K562 (cell line): ENCODE results near the gene REX1BD. TPM values are rescaled to one million over a fixed set of nuclear protein-coding genes. Genes with fewer than 3 reads are reported as not detected.

Source experiments
- ATAC-seq: fragments of 200-7000 bp; cut with Tn5 transposase; 3 replicates; pipeline ENCODE4 v1.9.1; 2020; ENCODE audit warnings: moderate library complexity
- BruUV-seq: library from RNA; stranded (reverse); fragments of 400-500 nt; replicated peaks from 2 replicates; lab custom pipeline; 2021; lab: Mats Ljungman, UMichigan
- CTCF ChIA-PET: fragments of 300-600 bp; formaldehyde crosslinking; extraction: SDS; loops from one replicate; lab custom pipeline; 2021; ENCODE audit warnings: low intra/inter-chr PET ratio; lab: Yijun Ruan, JAX
- POLR2A ChIA-PET: fragments of 300-600, 350-650 bp; sonication (Branson Sonifier 250); formaldehyde crosslinking; extraction: SDS; loops from one replicate; lab custom pipeline; 2021; ENCODE audit warnings: antibody characterized with exemption, inconsistent platforms; lab: Yijun Ruan, JAX
- DNase-seq, 4 experiments: peaks; one replicate each; pipeline versions ENCODE4 v3.0.0 to v3.0.0-alpha.2; 2011 to 2018; ENCODE audit warnings: low spot score in 3 of 4, mixed read lengths in 3 of 4; ENCODE audit errors: extremely low read depth in 1 of 4
- FAIRE-seq: peaks from 2 replicates; lab custom pipeline; 2011; peaks lifted over from hg19 to GRCh38; lab: Jason Lieb, UNC
- H2AFZ ChIP-seq: 2 replicates; pipeline ENCODE4 v1.6.0; 2011; ENCODE audit warnings: low read depth, low read length, control low read depth, inconsistent platforms
- H3K27ac ChIP-seq: fragments of 200-600 bp; 3 replicates; pipeline ENCODE4 v1.8.0; 2011; ENCODE audit warnings: low read depth, mild to moderate bottlenecking, control low read depth, inconsistent platforms, low read length, moderate library complexity, mixed read lengths; ENCODE audit errors: extremely low read depth
- H3K27me3 ChIP-seq, 2 experiments: fragments of 300-600 bp in 1 of 2; 2 replicates in 1 of 2; 3 replicates in 1 of 2; pipeline versions ENCODE4 v1.6.0 to v1.8.0; 2011; ENCODE audit warnings: inconsistent platforms in 2 of 2, low read length in 2 of 2, mild to moderate bottlenecking in 1 of 2, mixed read lengths in 1 of 2, moderate library complexity in 1 of 2; ENCODE audit not compliant: control insufficient read depth in 2 of 2, insufficient read depth in 2 of 2
- H3K36me3 ChIP-seq: fragments of 300-600 bp; 3 replicates; pipeline ENCODE4 v1.8.0; 2011; ENCODE audit warnings: mild to moderate bottlenecking, low read length, inconsistent platforms; ENCODE audit not compliant: control insufficient read depth, insufficient read depth
- H3K4me1 ChIP-seq, 2 experiments: fragments of 200-600 bp in 1 of 2; replicated peaks in 1 of 2; 2 replicates in 1 of 2; 3 replicates in 1 of 2; pipeline versions ENCODE4 v1.5.1 to v1.8.0; 2011; ENCODE audit warnings: inconsistent platforms in 2 of 2, low read length in 2 of 2, mild to moderate bottlenecking in 1 of 2, mixed read lengths in 1 of 2, moderate library complexity in 1 of 2; ENCODE audit not compliant: control insufficient read depth in 2 of 2, insufficient read depth in 2 of 2
- H3K4me2 ChIP-seq: 2 replicates; pipeline ENCODE4 v1.6.1; 2011; ENCODE audit warnings: low read length, control low read depth, inconsistent platforms, mixed read lengths; ENCODE audit not compliant: insufficient read depth
- H3K4me3 ChIP-seq: fragments of 200-600 bp; sonication (generic), shearing (Covaris generic); 2 replicates; pipeline ENCODE4 v1.5.1; 2016; ENCODE audit warnings: control low read depth, inconsistent platforms
- H3K79me2 ChIP-seq: fragments of 200-600 bp; 3 replicates; pipeline ENCODE4 v1.8.0; 2011; ENCODE audit warnings: low read length, inconsistent platforms; ENCODE audit not compliant: control insufficient read depth, insufficient read depth
- H3K9ac ChIP-seq, 2 experiments: 2 replicates each; pipeline versions ENCODE4 v1.6.0 to v1.6.1; 2011; ENCODE audit warnings: low read depth in 2 of 2, low read length in 2 of 2, control low read depth in 1 of 2, inconsistent platforms in 1 of 2, mild to moderate bottlenecking in 1 of 2, mixed read lengths in 1 of 2; ENCODE audit not compliant: insufficient read depth in 1 of 2
- H3K9me1 ChIP-seq: one replicate; pipeline ENCODE4 v1.6.0; 2011; ENCODE audit warnings: inconsistent platforms, mild to moderate bottlenecking, low read length, moderate library complexity; ENCODE audit not compliant: control insufficient read depth, insufficient read depth
- H3K9me3 ChIP-seq: replicated peaks from 2 replicates; pipeline ENCODE4 v1.5.1; 2011; ENCODE audit warnings: low read depth, low read length, inconsistent platforms; ENCODE audit not compliant: control insufficient read depth, insufficient read depth
- H4K20me1 ChIP-seq: replicated peaks from 2 replicates; pipeline ENCODE4 v1.6.1; 2011; ENCODE audit warnings: low read length, inconsistent platforms, mixed read lengths; ENCODE audit not compliant: control insufficient read depth, insufficient read depth
- DPF2 ChIP-seq: fragments of 450-650 bp; IDR thresholded peaks from 2 replicates; pipeline ENCODE4 v1.6.1; 2016
- EGR1 ChIP-seq: fragments of 450-650 bp; conservative IDR thresholded peaks from 2 replicates; pipeline ENCODE4 v1.6.1; 2017; ENCODE audit warnings: mild to moderate bottlenecking
- GABPB1 ChIP-seq: sonication (generic); formaldehyde crosslinking; IDR thresholded peaks from 2 replicates; pipeline ENCODE4 v1.8.0; 2022; ENCODE audit warnings: mild to moderate bottlenecking, missing genetic modification reagents
- HNRNPLL ChIP-seq: fragments of 200-400 bp; formaldehyde crosslinking; IDR thresholded peaks from 2 replicates; pipeline ENCODE4 v1.6.1; 2017; ENCODE audit warnings: low read length, low read depth, mild to moderate bottlenecking; ENCODE audit not compliant: poor library complexity, severe bottlenecking
- VEZF1 ChIP-seq: fragments of 200-800 bp; sonication (Bioruptor generic); IDR thresholded peaks from 2 replicates; pipeline ENCODE4 v1.6.1; 2017; ENCODE audit warnings: missing genetic modification characterization, missing compliant biosample characterization
- WGBS: fragments of 100-300 bp; shearing (Covaris generic); methylation state at CpG from one replicate; pipeline ENCODE4 v1.1.6; 2016; ENCODE audit warnings: low coverage, mixed read lengths; ENCODE audit not compliant: insufficient coverage; ENCODE audit errors: missing lambda C conversion rate; 5-methylcytosine and 5-hydroxymethylcytosine counted together
- in situ Hi-C: fragments of 300-500 bp; cut with MboI; formaldehyde crosslinking; loops from 4 replicates; pipeline ENCODE4 v1.15.0; 2018; ENCODE audit warnings: inconsistent platforms, mixed read lengths
- intact Hi-C: fragments of 100-400 bp; cut with micrococcal nuclease; formaldehyde crosslinking; loops from 2 replicates; pipeline ENCODE4 v1.14.2; 2022
- polyA plus RNA-seq, 8 experiments: library from polyadenylated mRNA; depleted of rRNA in 4 of 8; stranded (reverse) in 5 of 8; unstranded in 3 of 8; fragments of >200 nt; fragmentation: Nextera tagmentation in 2 of 8; fragmentation: Illumina TruSeq in 1 of 8; extraction: Ambion mirVana in 2 of 8; extraction: Trizol in 1 of 8; gene quantifications; 2 replicates each; pipeline versions ENCODE4 v1.2.1 to v1.2.3, GENCODE V29; 2011 to 2014; ENCODE audit warnings: inconsistent platforms in 1 of 8, missing spikeins in 1 of 8
- total RNA-seq, 7 experiments: library from RNA; depleted of rRNA in 6 of 7; stranded (reverse); fragments of >200 nt in 6 of 7; fragmentation: Illumina TruSeq in 2 of 7; extraction: Trizol in 2 of 7; gene quantifications; 2 replicates each; pipeline versions ENCODE4 v1.2.1 to v1.2.3, GENCODE V29; 2011 to 2021; ENCODE audit warnings: low replicate concordance in 1 of 7
- TF ChIP-seq, protein P1 (sequence below): sonication (generic); formaldehyde crosslinking; IDR thresholded peaks from 2 replicates; pipeline ENCODE4 v1.8.0; 2023; ENCODE audit warnings: mild to moderate bottlenecking, missing genetic modification reagents

REX1BD gene
- total and polyA plus RNA-seq, 9 of the 15 experiments (the other 6 are each of a cell fraction or from before 2014, with no cell fraction given), result 1.9 to 136 (median 13.8) TPM

DNA sequence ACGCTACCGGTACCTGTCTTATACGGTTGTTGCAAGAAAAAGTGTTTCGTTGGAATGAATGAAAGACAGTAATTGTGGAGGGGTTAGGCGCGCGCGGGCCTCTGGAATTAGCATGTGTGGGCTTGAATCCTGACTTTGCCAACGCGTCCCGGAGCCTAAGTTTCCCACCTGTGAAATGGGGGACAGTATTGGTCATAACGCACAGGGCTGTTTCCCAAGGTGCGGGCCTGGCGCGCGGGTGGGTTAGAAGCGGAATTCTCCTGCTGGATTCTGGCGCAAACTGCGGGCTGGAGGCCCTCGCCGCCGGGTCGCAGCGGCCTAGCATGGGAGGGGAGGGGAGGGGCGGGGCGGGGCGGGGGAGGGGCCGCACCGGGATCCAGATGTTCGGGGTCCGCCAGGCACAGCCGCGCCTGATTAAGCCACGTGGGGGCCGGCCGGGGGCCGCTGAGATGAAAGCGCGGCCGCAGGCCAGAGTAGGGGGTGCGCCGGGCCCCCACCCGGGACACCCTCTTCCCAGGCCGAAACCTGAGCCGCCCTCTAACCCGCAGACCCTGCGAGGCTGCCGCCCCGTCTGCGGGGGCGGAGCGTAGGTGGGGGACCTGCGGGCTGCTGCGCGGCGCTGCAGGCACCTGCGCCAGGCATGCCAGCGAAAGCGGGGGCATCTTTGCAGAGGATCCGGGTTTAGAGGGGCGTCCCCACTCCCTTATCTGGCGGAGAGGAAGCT lies 22.9 kb downstream of the REX1BD start:
- peaks cover 53 to 78% of the 10 kb centered on the region in 2 experiments for H3K27me3 ChIP-seq
- H2AFZ ChIP-seq, result no peak overlapping the region
- ChIA-PET POLR2A (interaction anchor here (1.0 to 1.2 kb wide), 2 partner anchors 20 to 308 kb away, joined by 3 read pairs; partner anchors contain the start of genes COPE and DDX49), CTCF (no interaction called here)
- peak; percentile 54 for ATAC-seq
- FAIRE-seq, result no peak
- TF ChIP-seq EGR1 (peak; percentile 91), HNRNPLL (peak; percentile 13), DPF2 (no peak), GABPB1 (CRISPR knock-in tag) (no peak), VEZF1 (CRISPR knock-in tag) (peak; percentile 19; the same call in 1 of the 2 replicates)
- TF ChIP-seq, protein P1, sequence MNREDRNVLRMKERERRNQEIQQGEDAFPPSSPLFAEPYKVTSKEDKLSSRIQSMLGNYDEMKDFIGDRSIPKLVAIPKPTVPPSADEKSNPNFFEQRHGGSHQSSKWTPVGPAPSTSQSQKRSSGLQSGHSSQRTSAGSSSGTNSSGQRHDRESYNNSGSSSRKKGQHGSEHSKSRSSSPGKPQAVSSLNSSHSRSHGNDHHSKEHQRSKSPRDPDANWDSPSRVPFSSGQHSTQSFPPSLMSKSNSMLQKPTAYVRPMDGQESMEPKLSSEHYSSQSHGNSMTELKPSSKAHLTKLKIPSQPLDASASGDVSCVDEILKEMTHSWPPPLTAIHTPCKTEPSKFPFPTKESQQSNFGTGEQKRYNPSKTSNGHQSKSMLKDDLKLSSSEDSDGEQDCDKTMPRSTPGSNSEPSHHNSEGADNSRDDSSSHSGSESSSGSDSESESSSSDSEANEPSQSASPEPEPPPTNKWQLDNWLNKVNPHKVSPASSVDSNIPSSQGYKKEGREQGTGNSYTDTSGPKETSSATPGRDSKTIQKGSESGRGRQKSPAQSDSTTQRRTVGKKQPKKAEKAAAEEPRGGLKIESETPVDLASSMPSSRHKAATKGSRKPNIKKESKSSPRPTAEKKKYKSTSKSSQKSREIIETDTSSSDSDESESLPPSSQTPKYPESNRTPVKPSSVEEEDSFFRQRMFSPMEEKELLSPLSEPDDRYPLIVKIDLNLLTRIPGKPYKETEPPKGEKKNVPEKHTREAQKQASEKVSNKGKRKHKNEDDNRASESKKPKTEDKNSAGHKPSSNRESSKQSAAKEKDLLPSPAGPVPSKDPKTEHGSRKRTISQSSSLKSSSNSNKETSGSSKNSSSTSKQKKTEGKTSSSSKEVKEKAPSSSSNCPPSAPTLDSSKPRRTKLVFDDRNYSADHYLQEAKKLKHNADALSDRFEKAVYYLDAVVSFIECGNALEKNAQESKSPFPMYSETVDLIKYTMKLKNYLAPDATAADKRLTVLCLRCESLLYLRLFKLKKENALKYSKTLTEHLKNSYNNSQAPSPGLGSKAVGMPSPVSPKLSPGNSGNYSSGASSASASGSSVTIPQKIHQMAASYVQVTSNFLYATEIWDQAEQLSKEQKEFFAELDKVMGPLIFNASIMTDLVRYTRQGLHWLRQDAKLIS, result no peak
- TF ChIP-seq, all 486 proteins: peak for 3
- intact Hi-C loops (no loop called here), in situ Hi-C loops (no loop called here)
- H3K79me2 ChIP-seq, result no peaks in the 10 kb centered on the region
- H3K9ac ChIP-seq, result no peak overlapping the region
- no peaks in the 10 kb centered on the region for H3K9me3 ChIP-seq
- 3% methylated on average over 40 of the region's 62 CpGs for WGBS
- no peak overlapping the region for H3K4me3 ChIP-seq
- no TSS peak for BruUV-seq
- peaks cover 26% of the 10 kb centered on the region for H4K20me1 ChIP-seq
- H3K4me2 ChIP-seq, result no peak overlapping the region
- no peaks in the 10 kb centered on the region for H3K9me1 ChIP-seq
- H3K27ac ChIP-seq, result no peak overlapping the region
- peak in 3 of 4 experiments; percentile 44 to 75 (median 71) for DNase-seq
- no peaks in the 10 kb centered on the region for H3K36me3 ChIP-seq
- peaks cover 0 to 51% of the 10 kb centered on the region in 2 experiments; a peak in 2 of 5 replicates for H3K4me1 ChIP-seq
